Measurements from ENCODE around the gene RAMP3.

DNA sequence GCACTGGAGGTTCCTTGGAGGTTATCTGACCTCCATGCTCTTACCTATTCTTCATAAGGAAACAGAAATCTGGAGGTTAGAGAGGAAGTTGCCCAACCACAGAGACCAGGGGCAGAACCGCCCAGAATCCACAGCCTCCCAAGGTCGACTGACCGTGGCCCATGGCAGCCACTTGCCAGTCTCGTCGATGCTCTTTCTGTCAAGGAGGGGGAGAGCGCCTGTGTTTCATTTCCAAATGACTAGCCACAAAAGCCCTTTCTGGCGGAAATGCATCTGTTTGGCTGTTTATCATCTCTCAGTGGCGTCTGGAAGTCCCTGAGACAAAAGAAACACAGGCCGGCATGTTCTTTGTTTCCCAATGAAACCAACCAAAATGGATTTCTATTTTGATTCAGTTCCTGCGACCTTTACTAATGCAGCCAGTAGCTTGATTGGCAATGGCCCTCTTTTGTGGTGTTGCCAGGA, 2.9 kb downstream of the RAMP3 start:
- TF ChIP-seq, protein P1, sequence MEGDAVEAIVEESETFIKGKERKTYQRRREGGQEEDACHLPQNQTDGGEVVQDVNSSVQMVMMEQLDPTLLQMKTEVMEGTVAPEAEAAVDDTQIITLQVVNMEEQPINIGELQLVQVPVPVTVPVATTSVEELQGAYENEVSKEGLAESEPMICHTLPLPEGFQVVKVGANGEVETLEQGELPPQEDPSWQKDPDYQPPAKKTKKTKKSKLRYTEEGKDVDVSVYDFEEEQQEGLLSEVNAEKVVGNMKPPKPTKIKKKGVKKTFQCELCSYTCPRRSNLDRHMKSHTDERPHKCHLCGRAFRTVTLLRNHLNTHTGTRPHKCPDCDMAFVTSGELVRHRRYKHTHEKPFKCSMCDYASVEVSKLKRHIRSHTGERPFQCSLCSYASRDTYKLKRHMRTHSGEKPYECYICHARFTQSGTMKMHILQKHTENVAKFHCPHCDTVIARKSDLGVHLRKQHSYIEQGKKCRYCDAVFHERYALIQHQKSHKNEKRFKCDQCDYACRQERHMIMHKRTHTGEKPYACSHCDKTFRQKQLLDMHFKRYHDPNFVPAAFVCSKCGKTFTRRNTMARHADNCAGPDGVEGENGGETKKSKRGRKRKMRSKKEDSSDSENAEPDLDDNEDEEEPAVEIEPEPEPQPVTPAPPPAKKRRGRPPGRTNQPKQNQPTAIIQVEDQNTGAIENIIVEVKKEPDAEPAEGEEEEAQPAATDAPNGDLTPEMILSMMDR (optimal IDR thresholded peaks at IDR 0.05 in 1 of 3, IDR thresholded peaks at IDR 0.05 in 1 of 3, conservative IDR thresholded peaks at IDR 0.05 in 1 of 3; ENCODE audit: extremely low read depth in 1 of 3, insufficient read depth in 2 of 3, low read length in 3 of 3), result no peak
- no peak for TF ChIP-seq EZH2 (IDR thresholded peaks at IDR 0.05; ENCODE audit: low read length)

Measured in keratinocyte (primary cell).